Transverse colon (tissue), 4 donors: Measurements from ENCODE around the gene NWD2.

Source experiments
- EP300 ChIP-seq: sonication (generic); formaldehyde crosslinking; IDR thresholded peaks from one replicate; pipeline ENCODE4 v1.6.1; 2017; ENCODE audit warnings: antibody characterized with exemption, low read depth
- POLR2A ChIP-seq: fragments of 450-650 bp; IDR thresholded peaks from one replicate; pipeline ENCODE4 v1.6.1; 2016; ENCODE audit warnings: antibody characterized with exemption, mild to moderate bottlenecking, moderate library complexity
- POLR2AphosphoS5 ChIP-seq, 3 donors: sonication (generic); formaldehyde crosslinking; IDR thresholded peaks; one replicate each; pipeline ENCODE4 v1.6.1; 2016; ENCODE audit warnings: antibody characterized with exemption in 3 of 3
- TF ChIP-seq, protein P1 (sequence below), 5 experiments: fragments of 200-600 bp in 3 of 5; fragments of 450-650 bp in 2 of 5; sonication (generic) in 3 of 5; IDR thresholded peaks; 1 replicate in 2 of 5; 2 replicates in 3 of 5; pipeline ENCODE4 v1.5.1; 2016 to 2017; ENCODE audit warnings: antibody characterized with exemption in 5 of 5, inconsistent platforms in 3 of 5, mild to moderate bottlenecking in 2 of 5, moderate library complexity in 1 of 5

GRCh38 chr4:37451656-37452055 is 207.1 kb downstream of the NWD2 start:
- TF ChIP-seq, protein P1, sequence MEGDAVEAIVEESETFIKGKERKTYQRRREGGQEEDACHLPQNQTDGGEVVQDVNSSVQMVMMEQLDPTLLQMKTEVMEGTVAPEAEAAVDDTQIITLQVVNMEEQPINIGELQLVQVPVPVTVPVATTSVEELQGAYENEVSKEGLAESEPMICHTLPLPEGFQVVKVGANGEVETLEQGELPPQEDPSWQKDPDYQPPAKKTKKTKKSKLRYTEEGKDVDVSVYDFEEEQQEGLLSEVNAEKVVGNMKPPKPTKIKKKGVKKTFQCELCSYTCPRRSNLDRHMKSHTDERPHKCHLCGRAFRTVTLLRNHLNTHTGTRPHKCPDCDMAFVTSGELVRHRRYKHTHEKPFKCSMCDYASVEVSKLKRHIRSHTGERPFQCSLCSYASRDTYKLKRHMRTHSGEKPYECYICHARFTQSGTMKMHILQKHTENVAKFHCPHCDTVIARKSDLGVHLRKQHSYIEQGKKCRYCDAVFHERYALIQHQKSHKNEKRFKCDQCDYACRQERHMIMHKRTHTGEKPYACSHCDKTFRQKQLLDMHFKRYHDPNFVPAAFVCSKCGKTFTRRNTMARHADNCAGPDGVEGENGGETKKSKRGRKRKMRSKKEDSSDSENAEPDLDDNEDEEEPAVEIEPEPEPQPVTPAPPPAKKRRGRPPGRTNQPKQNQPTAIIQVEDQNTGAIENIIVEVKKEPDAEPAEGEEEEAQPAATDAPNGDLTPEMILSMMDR (IDR thresholded peaks at IDR 0.05): no peak
- TF ChIP-seq POLR2A (no peak), POLR2AphosphoS5 (IDR thresholded peaks at IDR 0.05) (no peak), EP300 (no peak)
